NCI-H2227 (cell line): ENCODE measurements around the gene PRUNE2.
"Not testable (repeated sequence)": the region's sequence is repeated elsewhere in the genome, so short reads cannot be mapped to it uniquely, and the experiment has no call there.

ENCODE experiments used
- DNase-seq: peaks from one replicate; lab custom pipeline; 2025; ENCODE audit not compliant: unreplicated experiment; lab: John Stamatoyannopoulos, UW

PRUNE2 gene

DNA sequence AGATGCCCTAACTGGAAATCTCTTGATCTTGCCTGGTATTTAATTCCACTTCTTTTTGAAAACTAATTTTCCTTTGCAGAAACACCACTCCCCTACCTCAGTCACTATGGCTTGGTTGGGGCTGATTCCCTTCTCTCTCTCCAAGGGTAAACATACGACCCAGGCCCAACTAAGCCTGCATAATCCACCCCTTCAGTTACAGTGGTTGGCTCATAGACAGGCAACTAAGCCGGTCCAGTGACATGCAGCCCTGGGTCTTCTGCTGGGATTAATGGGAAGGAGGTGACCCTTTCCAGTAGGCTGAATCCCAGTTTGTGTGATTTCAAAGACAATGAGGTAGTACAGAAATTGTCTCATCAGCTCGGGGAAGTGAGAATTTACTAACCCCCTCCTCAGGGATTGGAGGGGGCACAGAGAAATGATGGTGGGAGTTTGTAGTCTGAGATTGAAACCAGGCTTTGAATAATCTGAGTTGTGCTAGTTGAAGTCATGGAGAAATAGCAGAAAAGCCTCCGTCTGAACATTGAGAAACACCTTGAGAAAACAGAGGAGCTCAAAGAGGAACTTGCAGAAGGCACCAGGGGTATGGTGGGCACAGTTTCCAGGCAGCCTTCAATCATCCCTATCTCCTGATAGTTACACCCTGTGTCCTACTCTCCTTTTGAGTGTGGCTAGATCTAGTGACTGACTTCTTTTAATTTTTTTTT lies 298.0 kb downstream of the PRUNE2 start:
- DNase-seq, result no peak

- DNase-seq, result no peak
Observed at GRCh38 chr9:76605321-76605900, 300.5 kb downstream of the PRUNE2 start.

- DNase-seq, result no peak
Observed at GRCh38 chr9:76603931-76604570, 301.9 kb downstream of the PRUNE2 start.

DNA sequence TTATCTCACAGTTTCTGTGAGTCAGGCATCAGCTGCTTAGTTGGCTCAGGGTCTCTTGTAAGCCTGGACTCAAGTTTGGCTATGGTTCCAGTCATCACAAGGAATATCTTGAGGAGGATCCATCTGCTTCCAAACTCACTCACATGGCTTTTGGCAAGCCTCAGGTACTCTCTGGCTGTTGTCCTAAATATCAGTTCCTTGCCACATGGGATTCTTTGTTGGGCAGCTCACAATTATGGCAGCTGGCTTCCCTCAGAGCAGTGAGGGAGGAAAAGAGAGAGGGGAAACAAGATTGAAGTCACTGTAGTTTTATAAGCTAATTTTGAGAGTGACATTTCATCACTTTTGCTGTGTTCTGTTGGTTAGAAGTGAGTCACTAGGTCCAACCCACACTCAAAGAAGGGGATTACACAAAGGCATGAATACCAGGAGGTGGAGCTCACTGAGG lies 302.4 kb downstream of the PRUNE2 start:
- no peak for DNase-seq

- peak; percentile 2 for DNase-seq
Observed at GRCh38 chr9:76602199-76602598, 303.7 kb downstream of the PRUNE2 start.

GRCh38 chr9:76600007-76600615 lies 305.8 kb downstream of the PRUNE2 start:
- no peak for DNase-seq

DNA sequence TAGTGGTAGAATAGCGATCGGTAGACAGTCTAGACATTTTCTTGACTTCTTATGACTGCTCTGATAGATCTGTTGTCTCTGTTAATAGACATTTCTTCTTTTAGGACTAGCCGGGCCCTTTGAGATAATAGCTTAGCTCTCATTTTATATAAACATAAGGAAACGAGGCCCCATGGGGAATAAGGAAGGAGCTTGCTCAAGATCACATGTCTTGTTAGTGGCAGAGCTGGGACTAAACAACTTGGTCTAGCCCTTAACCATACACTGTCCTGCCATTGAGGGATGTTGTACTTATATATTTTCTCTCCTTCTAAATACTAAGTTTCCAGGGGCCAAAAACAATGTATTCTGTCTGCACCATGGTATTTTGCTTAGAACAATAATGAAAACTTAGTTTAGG lies 306.9 kb downstream of the PRUNE2 start:
- no peak for DNase-seq

- no peak for DNase-seq
Observed at GRCh38 chr9:76595645-76596044, 310.3 kb downstream of the PRUNE2 start.

- DNase-seq, result no peak
Observed at GRCh38 chr9:76594764-76595424, 311.0 kb downstream of the PRUNE2 start.

- not testable (repeated sequence) for DNase-seq
Observed at GRCh38 chr9:76593961-76594735, 311.8 kb downstream of the PRUNE2 start.

GRCh38 chr9:76592974-76593347 lies 313.0 kb downstream of the PRUNE2 start:
- no peak for DNase-seq

DNA sequence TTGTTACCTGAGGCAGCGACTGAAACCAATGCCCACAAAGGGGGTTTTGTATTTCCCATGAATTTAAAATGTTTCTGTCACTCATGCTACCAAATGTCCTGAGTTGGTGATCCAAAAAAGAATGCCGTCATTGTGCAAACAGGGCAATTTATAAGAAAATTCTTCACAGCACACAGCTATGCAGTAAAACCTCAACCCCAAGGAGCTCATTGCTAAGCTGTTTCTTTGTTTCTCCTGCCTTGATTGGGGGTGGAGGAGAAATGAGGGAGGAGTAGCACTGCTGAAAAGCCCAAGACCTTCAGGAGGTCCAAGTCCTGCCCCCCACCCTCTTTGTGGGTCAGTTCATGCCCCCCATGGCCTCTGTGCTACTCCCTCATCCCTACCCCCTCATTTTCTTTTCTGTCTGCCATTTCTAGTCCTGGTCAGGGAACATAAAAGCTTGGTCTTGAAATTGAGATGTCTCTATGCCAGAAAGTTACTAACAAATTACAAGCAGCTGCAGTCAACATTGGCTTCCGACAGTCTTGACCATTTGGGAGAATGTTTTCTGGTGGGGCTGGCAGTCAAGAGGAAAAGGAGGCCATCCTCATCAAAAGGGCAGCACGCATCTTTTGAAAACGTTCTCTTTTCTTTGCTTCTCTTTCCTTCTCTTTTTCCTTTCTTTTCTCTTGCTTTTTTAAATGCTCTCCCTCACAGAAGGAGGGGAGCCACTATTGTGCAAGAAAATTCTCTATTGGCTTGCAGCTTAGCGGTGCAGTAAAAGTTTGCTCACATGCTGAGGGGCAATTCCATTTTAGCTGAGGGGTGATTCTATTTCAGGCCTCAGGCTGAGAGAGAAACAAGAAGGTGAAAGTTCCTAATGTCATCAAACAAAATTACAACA lies 313.6 kb downstream of the PRUNE2 start:
- DNase-seq, result no peak

GRCh38 chr9:76591256-76591950 lies 314.5 kb downstream of the PRUNE2 start:
- DNase-seq, result no peak

DNA sequence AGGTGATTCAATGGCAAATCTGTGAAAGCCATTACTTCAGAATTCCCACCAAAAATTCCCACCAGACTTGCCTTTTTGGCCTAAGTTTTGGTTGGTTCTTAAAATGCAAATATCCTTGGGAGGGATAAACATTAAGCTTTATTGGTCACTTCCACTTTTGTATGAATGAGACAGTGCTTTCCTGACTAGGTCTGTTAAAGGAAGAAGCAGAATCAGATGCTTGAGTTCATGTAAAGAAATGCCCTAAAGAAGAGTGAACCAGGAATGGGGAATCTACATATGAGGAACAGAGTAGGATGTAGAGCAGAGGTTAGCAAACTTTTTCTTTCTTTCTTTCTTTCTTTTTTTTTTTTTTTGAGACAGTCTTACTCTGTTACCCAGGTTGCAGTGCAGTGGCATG lies 317.6 kb downstream of the PRUNE2 start:
- no peak for DNase-seq

DNA sequence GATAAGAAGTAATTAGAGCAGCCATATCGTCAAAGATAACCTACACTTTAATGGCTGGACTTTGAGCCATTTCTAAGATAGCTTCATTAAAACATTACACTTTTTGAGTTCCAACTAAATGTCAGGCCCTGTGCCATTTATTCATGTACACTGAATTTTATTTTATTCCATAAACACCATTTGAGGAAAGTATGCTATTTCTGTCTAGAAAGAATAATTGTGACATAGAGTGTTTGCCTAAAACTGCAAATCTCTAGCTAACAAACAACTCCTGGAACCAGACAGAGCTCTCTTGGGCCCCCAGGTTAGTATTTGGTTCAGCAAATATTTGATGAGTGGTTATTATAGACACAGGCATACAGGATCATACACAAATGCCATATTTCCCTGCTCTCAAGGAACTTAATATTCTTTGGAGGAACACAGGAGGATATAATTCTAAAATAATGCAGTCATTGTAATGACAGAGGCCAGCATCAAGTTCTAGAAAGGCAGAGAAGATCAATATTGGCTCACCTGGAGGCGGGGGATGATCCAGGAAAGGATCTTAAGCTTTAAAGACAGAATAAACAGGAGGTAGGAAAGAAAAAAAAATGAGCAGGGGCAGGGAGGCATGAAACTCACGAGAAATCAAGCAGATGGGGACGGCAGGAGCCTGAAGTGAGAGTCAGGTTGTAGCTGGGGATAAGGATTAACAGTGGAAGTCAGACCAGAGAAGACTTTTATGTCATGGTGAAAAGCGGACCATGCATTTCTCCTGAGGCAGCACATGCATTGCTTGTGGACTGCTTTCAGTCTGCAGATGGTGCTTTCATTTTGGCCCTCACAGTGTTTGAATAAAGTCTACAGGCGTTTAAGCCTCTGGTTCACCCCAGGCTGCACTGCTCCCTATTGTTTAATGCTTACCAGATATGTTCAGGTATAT lies 319.3 kb downstream of the PRUNE2 start:
- DNase-seq, result no peak

DNA sequence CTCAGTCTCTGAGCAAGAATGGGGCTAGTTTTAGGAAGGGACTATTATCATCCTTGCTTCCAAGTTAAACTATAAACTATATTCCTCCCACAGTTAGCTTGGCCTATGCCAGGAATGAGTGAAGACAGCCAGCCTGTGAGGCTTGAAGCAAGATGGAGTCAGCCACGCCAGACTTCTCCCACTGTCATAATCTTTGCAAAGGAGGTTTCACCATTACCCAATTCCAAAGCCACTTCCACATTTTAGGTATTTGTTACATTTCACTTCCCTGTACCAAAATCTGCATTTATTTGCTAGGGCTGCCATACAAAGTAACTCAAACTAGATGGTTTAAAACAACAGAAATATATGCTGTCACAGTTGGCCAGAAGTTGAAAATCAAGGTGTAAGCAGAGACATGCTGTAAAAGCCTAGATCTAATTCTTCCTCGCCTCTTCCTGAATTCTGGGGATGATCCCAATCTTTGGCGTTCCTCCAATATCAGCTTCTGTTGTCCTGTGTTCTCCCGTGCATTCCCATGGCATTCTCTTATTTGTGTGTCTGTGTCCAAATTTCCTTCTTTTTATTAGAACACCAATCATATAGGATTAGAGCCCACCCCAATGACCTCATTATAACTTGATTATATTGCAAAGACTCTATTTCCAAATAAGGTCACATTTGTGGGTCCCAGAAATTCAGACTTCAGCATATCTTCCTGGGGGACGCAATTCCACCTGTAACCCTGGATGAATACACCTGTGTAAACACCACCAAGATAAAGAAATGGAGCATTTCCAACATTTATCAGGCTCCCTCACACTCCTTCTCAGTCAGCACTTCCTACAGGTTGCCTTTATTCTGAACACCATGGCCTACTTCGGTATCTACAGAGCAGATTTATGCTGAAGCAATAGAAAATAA lies 320.2 kb downstream of the PRUNE2 start:
- DNase-seq, result no peak

GRCh38 chr9:76583256-76583655 lies 322.7 kb downstream of the PRUNE2 start:
- DNase-seq, result no peak
